Measurements from ENCODE around the gene CISD2. TPM values are rescaled to one million over a fixed set of nuclear protein-coding genes. Genes with fewer than 3 reads are reported as not detected.

The CISD2 gene
- polyA plus RNA-seq, 2 of the 4 experiments (the other 2 are of a cell fraction) = 49.9 to 84.1 TPM

DNA sequence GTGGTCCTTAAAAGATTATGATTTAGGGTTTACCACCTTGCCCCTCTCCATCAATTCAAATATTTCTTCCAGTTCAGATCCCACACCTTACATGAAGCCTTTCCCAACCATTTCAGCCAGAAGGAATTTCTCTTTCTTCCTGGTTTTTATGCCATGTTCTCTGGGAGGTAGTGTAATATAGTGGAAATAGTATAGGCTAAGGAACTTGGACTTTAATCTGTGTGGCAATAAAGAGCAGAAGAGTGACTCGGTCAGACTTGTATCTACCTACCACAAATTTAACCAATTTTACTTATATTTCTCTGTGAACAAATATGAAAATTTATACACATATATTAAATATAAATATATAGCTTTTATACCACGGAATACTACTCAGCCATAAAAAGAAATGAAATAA, 18.4 kb upstream of the CISD2 start:
- FAIRE-seq (no peak), ATAC-seq (no peak), DNase-seq (ENCODE audit: low read depth in 1 of 2, low spot score in 1 of 2) (no peak)
- TF ChIP-seq, protein P1, sequence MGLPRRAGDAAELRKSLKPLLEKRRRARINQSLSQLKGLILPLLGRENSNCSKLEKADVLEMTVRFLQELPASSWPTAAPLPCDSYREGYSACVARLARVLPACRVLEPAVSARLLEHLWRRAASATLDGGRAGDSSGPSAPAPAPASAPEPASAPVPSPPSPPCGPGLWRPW (IDR thresholded peaks at IDR 0.05) = no peak
- TF ChIP-seq FOSL2 (IDR thresholded peaks at IDR 0.05) (no peak), FOSL2 (CRISPR knock-in tag; IDR thresholded peaks at IDR 0.05) (no peak), RCOR1 (IDR thresholded peaks at IDR 0.05; ENCODE audit: low read depth, low read length) (no peak), SMC3 (IDR thresholded peaks at IDR 0.05) (no peak), EHF (CRISPR knock-in tag; IDR thresholded peaks at IDR 0.05) (no peak), NR3C1 (IDR thresholded peaks at IDR 0.05) (no peak), MAFK (IDR thresholded peaks at IDR 0.05; ENCODE audit: partially characterized antibody) (no peak), ZSCAN20 (CRISPR knock-in tag; IDR thresholded peaks at IDR 0.05) (no peak), CEBPB (IDR thresholded peaks at IDR 0.05) (no peak), PHF8 (IDR thresholded peaks at IDR 0.05; ENCODE audit: borderline replicate concordance, low read depth) (no peak), POLR2AphosphoS2 (conservative IDR thresholded peaks at IDR 0.05; ENCODE audit: low read length) (no peak), POLR2A (IDR thresholded peaks at IDR 0.05; ENCODE audit: low read length) (no peak), HOXA7 (CRISPR knock-in tag; IDR thresholded peaks at IDR 0.05) (no peak), KDM1A (IDR thresholded peaks at IDR 0.05; ENCODE audit: low read depth) (no peak), CBX8 (IDR thresholded peaks at IDR 0.05) (no peak)
- TF ChIP-seq, protein P2, sequence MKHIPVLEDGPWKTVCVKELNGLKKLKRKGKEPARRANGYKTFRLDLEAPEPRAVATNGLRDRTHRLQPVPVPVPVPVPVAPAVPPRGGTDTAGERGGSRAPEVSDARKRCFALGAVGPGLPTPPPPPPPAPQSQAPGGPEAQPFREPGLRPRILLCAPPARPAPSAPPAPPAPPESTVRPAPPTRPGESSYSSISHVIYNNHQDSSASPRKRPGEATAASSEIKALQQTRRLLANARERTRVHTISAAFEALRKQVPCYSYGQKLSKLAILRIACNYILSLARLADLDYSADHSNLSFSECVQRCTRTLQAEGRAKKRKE (CRISPR knock-in tag; IDR thresholded peaks at IDR 0.05; ENCODE audit: low read depth) = no peak
- Histone ChIP-seq H3K27ac (no peak overlapping the region), H3K4me2 (no peak overlapping the region), H3K9me3 (no peaks in the 10 kb centered on the region), H3K4me3 (no peak overlapping the region), H3K4me1 (no peaks in the 10 kb centered on the region)
- 86% methylated on average over 2 of the region's 2 CpGs for WGBS (ENCODE audit: missing lambda C conversion rate)
- ChIA-PET CTCF (interaction anchor here (0.8 kb wide), 1 partner anchor 14 kb away, joined by 3 read pairs; no protein-coding TSS in a partner anchor), POLR2A (no interaction called here)

DNA sequence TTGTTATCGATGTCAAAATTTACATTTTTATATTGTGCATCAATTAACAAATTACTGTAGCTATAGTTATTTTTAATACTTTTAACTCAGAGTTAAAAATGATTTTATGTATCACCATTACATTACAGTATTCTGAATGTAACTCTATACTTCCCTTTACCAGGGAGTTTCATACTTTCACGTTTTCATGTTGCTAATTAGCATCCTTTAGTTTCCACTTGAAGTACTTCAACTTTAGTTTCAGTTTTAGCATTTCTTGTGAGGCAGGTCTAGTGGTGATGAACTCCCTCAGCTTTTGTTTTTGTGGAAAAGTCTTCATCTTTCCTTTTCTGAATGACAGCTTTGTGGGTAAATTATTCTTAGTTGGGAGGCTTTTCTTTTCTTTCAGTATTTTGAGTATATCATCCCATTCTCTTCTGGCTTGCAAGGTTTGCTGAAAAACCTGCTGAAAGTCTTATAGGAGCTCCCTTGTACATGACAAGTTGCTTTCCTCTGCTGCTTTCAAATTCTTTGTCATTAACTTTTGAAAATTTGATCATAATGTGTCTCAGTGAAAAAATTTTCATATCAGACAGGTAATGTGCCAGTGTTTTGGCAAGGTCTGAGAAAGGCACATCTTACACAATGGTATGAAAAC, 9.8 kb upstream of the CISD2 start:
- no peak overlapping the region for H3K4me2 ChIP-seq
- 88% methylated on average over 2 of the region's 2 CpGs for WGBS (ENCODE audit: missing lambda C conversion rate)
- H3K27ac ChIP-seq = no peak overlapping the region
- ChIA-PET POLR2A (interaction anchor here (1.7 to 1.9 kb wide), 2 partner anchors 10 to 31 kb away, joined by 6 to 7 read pairs; partner anchors contain the start of genes CISD2 and UBE2D3), CTCF (no interaction called here)
- TF ChIP-seq EHF (CRISPR knock-in tag; IDR thresholded peaks at IDR 0.05) (no peak), JUN (IDR thresholded peaks at IDR 0.05) (no peak), ZNF302 (CRISPR knock-in tag; IDR thresholded peaks at IDR 0.05) (no peak)
- FAIRE-seq = no peak
- DNase-seq (ENCODE audit: low read depth in 1 of 2, low spot score in 1 of 2) = no peak
- peaks cover 12% of the 10 kb centered on the region; the same call in 2 of the 3 replicates for H3K9me3 ChIP-seq
- no peak overlapping the region for H3K4me3 ChIP-seq
- ATAC-seq = no peak
- no peaks in the 10 kb centered on the region for H3K4me1 ChIP-seq

DNA sequence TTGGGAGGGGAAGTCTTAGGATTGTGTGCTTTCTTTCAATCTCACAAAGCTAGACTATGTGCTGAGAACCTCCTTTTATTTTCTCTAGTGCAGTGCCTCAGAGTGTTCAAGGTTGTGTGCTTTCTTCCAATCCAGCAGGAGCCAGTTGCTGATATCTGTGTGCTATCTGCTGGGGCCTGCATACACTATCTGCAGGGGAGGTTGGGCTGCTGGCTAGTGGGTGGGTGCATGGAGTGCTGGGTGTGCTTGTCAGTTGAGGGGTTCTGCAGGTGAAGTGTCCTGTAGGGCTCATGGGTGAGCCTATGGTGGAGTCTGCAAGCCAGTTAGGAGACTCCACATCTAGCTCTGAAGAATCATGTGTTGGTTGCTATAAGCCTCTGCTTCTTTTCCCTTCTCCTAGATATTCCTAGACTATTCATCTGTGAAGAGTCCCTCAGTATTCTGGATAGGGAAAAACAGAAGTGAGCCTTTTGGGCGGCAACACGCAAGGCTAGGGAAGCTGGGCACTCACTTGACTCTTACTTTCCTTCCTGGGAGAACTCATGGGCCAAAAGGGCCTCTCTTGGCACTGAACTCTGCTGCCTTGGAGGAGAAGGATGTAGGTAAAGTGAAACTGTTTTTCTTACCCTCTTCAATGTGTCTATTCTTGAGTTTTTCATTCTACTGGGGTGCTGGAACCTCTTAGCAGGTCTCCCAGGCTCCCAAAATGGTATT, 8.0 kb upstream of the CISD2 start:
- DNase-seq (ENCODE audit: low read depth in 1 of 2, low spot score in 1 of 2) (no peak), FAIRE-seq (no peak), ATAC-seq (no peak)
- H3K9me3 ChIP-seq = peaks cover 12% of the 10 kb centered on the region; the same call in 2 of the 3 replicates
- no peak overlapping the region for H3K4me3 ChIP-seq
- ChIA-PET POLR2A (no interaction called here), CTCF (interaction anchor here (1.2 kb wide), 1 partner anchor 13 kb away, joined by 3 read pairs; no protein-coding TSS in a partner anchor)
- no peaks in the 10 kb centered on the region for H3K4me1 ChIP-seq
- 96% methylated on average over 2 of the region's 2 CpGs for WGBS (ENCODE audit: missing lambda C conversion rate)
- TF ChIP-seq, protein P2 (CRISPR knock-in tag; IDR thresholded peaks at IDR 0.05; ENCODE audit: low read depth) = no peak
- no peak for TF ChIP-seq NR3C1 (IDR thresholded peaks at IDR 0.05)
- TF ChIP-seq, protein P3, sequence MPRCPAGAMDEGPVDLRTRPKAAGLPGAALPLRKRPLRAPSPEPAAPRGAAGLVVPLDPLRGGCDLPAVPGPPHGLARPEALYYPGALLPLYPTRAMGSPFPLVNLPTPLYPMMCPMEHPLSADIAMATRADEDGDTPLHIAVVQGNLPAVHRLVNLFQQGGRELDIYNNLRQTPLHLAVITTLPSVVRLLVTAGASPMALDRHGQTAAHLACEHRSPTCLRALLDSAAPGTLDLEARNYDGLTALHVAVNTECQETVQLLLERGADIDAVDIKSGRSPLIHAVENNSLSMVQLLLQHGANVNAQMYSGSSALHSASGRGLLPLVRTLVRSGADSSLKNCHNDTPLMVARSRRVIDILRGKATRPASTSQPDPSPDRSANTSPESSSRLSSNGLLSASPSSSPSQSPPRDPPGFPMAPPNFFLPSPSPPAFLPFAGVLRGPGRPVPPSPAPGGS (IDR thresholded peaks at IDR 0.05) = no peak
- TF ChIP-seq HOXB13 (CRISPR knock-in tag; IDR thresholded peaks at IDR 0.05; ENCODE audit: low read depth) = no peak
- TF ChIP-seq, protein P4, sequence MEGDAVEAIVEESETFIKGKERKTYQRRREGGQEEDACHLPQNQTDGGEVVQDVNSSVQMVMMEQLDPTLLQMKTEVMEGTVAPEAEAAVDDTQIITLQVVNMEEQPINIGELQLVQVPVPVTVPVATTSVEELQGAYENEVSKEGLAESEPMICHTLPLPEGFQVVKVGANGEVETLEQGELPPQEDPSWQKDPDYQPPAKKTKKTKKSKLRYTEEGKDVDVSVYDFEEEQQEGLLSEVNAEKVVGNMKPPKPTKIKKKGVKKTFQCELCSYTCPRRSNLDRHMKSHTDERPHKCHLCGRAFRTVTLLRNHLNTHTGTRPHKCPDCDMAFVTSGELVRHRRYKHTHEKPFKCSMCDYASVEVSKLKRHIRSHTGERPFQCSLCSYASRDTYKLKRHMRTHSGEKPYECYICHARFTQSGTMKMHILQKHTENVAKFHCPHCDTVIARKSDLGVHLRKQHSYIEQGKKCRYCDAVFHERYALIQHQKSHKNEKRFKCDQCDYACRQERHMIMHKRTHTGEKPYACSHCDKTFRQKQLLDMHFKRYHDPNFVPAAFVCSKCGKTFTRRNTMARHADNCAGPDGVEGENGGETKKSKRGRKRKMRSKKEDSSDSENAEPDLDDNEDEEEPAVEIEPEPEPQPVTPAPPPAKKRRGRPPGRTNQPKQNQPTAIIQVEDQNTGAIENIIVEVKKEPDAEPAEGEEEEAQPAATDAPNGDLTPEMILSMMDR (IDR thresholded peaks at IDR 0.05) = no peak
- TF ChIP-seq CHD2 (IDR thresholded peaks at IDR 0.05; ENCODE audit: low read length, partially characterized antibody) = no peak
- TF ChIP-seq SREBF2 (IDR thresholded peaks at IDR 0.05) = no peak
- no peak for TF ChIP-seq EP300 (IDR thresholded peaks at IDR 0.05)
- no peak for TF ChIP-seq KDM1A (IDR thresholded peaks at IDR 0.05; ENCODE audit: low read depth)
- no peak for TF ChIP-seq NFE2L2 (conservative IDR thresholded peaks at IDR 0.05; ENCODE audit: low read length)
- no peak for TF ChIP-seq CBX2 (IDR thresholded peaks at IDR 0.05; ENCODE audit: borderline replicate concordance, low read depth)
- TF ChIP-seq MAFK (IDR thresholded peaks at IDR 0.05; ENCODE audit: partially characterized antibody) = no peak
- TF ChIP-seq CBX8 (IDR thresholded peaks at IDR 0.05) = no peak
- no peak overlapping the region for H3K27ac ChIP-seq
- H3K4me2 ChIP-seq = no peak overlapping the region

Measured in A549 (cell line).